SK-N-MC (cell line): ENCODE measurements around the gene HOXA5.

Source experiments
- EZH2 ChIP-seq: fragments of 200-600 bp; sonication (generic); IDR thresholded peaks from one replicate; pipeline ENCODE4 v1.6.1; 2017; ENCODE audit warnings: antibody characterized with exemption
- FOXP2 ChIP-seq: optimal IDR thresholded peaks from 2 replicates; pipeline ENCODE3; 2011; ENCODE audit warnings: mild to moderate bottlenecking, moderate library complexity; ENCODE audit not compliant: insufficient read depth; ENCODE audit errors: extremely low read length, control extremely low read depth
- POLR2AphosphoS5 ChIP-seq: IDR thresholded peaks from 2 replicates; pipeline ENCODE4 v1.6.1; 2012; ENCODE audit warnings: mild to moderate bottlenecking, low read depth, low read length, borderline replicate concordance

DNA sequence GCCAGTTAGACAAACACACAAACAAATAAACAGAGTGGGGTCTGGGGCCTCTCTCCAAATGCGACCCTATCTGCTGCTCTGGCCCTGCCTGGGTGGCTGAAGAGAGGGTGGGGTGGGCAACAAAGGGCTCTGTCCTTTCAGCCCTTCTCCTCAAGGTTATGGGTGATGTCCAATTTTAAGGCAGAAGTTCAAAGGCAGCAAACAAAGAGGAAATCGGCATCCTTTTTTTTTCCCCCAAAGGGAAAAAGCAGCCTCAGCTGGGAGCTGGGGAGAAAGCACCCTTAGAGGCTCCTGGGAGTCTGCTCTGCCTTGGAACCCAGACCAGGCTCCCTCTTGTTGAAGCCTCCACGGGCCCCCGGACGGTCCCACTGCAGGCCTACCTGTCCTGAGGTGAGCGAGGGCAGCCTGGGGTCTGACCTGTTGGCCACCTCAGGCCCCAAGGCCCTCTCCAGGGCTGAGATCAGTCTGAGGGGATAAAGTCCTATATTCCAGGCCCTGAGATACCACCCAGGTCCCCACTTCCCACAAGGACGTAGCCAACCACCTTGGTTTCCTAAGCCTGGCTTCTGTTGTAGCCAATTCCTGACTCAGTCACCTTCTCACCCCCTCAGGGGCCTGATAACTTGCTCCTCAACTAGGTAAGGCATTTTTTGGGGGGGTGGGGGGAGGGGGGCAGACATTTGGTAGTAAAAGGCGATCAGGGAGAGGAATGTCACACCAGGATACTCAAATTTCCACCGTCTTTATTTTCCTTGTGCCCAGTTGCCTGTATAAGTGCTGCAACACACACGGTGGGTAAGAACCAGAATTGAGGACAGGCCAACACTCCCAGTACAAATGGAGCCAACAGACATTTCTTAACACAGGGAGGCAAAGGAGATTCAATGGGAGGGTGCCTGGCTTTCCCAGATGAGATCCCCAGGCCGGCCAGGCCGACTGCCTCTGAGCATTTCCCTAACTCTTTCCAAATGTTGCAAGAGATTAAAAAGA lies 37.2 kb upstream of the HOXA5 start:
- no peak for TF ChIP-seq FOXP2
- no peak for TF ChIP-seq EZH2
- TF ChIP-seq POLR2AphosphoS5 = no peak
